SK-N-SH (cell line): Measurements from ENCODE around the gene REEP1.

Experiments
- ELF1 ChIP-seq: IDR thresholded peaks from 2 replicates; pipeline ENCODE4 v1.4.0; 2012
- MXI1 ChIP-seq: IDR thresholded peaks from 2 replicates; pipeline ENCODE4 v1.6.1; 2012; ENCODE audit warnings: mild to moderate bottlenecking, low read depth, low read length, improper control_type of control experiment
- NRF1 ChIP-seq: IDR thresholded peaks from 2 replicates; pipeline ENCODE4 v1.6.1; 2012; ENCODE audit warnings: low read depth, mild to moderate bottlenecking, low read length
- RAD21 ChIP-seq: IDR thresholded peaks from 2 replicates; pipeline ENCODE4 v1.6.1; 2012; ENCODE audit warnings: mild to moderate bottlenecking, low read length
- RCOR1 ChIP-seq: fragments of 150-350 bp; IDR thresholded peaks from 2 replicates; pipeline ENCODE4 v1.6.1; 2017; ENCODE audit warnings: antibody characterized with exemption, low read length
- SMC3 ChIP-seq: IDR thresholded peaks from 2 replicates; pipeline ENCODE4 v1.6.1; 2012; ENCODE audit warnings: low read depth, low read length, improper control_type of control experiment
- YY1 ChIP-seq: IDR thresholded peaks from 2 replicates; pipeline ENCODE4 v1.4.0; 2012; ENCODE audit warnings: low read depth, mild to moderate bottlenecking
- TF ChIP-seq, protein P1 (sequence below): fragments of 200-600 bp; sonication (generic); IDR thresholded peaks from 2 replicates; pipeline ENCODE4 v1.6.1; 2017; ENCODE audit warnings: antibody characterized with exemption, mild to moderate bottlenecking, moderate library complexity
- TF ChIP-seq, protein P2 (sequence below): IDR thresholded peaks from 2 replicates; pipeline ENCODE4 v1.4.0; 2012; ENCODE audit warnings: low read depth
- TF ChIP-seq, protein P3 (sequence below): IDR thresholded peaks from 2 replicates; pipeline ENCODE4 v1.6.1; 2012; ENCODE audit warnings: mild to moderate bottlenecking, low read depth, low read length, moderate library complexity
- TF ChIP-seq, protein P4 (sequence below): IDR thresholded peaks from 2 replicates; pipeline ENCODE4 v1.4.0; 2012; ENCODE audit warnings: low read depth, borderline replicate concordance

DNA sequence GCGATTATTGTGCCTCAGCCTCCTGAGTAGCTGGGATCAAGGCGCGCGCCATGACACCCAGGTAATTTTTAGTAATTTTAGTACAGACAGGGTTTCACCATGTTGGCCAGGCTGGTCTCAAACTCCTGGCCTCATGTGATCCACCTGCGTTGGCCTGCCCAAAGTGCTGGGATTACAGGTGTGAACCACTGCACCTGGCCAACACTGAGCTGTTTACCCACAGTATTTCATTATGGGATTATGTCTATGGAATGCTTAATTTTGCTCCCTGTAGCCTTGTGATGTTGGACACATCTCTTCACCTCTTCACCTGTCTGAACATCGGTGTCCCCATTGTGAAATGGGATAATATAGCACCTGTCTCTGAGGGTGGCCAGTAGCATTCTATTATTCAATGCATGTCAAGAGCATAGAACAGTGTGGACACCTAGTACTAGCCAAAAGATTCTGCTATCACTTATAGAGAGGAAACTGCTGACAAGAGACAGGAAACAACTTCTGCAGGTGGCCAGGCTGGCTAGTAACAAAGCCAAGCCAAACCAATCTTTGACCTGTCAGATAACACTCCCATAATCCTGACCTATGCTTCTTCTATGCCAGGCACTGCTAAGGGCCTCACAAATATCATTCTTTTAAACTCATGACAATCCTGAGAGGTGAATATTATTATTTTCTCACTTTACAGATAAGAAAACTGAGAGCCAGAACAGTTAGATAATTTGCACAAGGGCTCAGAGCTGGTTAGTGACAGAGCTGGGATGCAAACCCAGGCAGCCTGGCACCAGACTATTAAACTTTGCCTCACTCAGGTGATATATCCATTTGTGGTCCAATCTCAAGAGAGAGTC is 29.4 kb upstream of the REEP1 start:
- TF ChIP-seq, protein P1, sequence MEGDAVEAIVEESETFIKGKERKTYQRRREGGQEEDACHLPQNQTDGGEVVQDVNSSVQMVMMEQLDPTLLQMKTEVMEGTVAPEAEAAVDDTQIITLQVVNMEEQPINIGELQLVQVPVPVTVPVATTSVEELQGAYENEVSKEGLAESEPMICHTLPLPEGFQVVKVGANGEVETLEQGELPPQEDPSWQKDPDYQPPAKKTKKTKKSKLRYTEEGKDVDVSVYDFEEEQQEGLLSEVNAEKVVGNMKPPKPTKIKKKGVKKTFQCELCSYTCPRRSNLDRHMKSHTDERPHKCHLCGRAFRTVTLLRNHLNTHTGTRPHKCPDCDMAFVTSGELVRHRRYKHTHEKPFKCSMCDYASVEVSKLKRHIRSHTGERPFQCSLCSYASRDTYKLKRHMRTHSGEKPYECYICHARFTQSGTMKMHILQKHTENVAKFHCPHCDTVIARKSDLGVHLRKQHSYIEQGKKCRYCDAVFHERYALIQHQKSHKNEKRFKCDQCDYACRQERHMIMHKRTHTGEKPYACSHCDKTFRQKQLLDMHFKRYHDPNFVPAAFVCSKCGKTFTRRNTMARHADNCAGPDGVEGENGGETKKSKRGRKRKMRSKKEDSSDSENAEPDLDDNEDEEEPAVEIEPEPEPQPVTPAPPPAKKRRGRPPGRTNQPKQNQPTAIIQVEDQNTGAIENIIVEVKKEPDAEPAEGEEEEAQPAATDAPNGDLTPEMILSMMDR, result no peak
- TF ChIP-seq SMC3 (no peak), NRF1 (no peak), RCOR1 (no peak), YY1 (no peak), MXI1 (no peak), ELF1 (no peak), RAD21 (no peak)
- TF ChIP-seq, protein P2, sequence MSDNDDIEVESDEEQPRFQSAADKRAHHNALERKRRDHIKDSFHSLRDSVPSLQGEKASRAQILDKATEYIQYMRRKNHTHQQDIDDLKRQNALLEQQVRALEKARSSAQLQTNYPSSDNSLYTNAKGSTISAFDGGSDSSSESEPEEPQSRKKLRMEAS, result no peak
- TF ChIP-seq, protein P3, sequence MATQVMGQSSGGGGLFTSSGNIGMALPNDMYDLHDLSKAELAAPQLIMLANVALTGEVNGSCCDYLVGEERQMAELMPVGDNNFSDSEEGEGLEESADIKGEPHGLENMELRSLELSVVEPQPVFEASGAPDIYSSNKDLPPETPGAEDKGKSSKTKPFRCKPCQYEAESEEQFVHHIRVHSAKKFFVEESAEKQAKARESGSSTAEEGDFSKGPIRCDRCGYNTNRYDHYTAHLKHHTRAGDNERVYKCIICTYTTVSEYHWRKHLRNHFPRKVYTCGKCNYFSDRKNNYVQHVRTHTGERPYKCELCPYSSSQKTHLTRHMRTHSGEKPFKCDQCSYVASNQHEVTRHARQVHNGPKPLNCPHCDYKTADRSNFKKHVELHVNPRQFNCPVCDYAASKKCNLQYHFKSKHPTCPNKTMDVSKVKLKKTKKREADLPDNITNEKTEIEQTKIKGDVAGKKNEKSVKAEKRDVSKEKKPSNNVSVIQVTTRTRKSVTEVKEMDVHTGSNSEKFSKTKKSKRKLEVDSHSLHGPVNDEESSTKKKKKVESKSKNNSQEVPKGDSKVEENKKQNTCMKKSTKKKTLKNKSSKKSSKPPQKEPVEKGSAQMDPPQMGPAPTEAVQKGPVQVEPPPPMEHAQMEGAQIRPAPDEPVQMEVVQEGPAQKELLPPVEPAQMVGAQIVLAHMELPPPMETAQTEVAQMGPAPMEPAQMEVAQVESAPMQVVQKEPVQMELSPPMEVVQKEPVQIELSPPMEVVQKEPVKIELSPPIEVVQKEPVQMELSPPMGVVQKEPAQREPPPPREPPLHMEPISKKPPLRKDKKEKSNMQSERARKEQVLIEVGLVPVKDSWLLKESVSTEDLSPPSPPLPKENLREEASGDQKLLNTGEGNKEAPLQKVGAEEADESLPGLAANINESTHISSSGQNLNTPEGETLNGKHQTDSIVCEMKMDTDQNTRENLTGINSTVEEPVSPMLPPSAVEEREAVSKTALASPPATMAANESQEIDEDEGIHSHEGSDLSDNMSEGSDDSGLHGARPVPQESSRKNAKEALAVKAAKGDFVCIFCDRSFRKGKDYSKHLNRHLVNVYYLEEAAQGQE, result no peak
- TF ChIP-seq, protein P4, sequence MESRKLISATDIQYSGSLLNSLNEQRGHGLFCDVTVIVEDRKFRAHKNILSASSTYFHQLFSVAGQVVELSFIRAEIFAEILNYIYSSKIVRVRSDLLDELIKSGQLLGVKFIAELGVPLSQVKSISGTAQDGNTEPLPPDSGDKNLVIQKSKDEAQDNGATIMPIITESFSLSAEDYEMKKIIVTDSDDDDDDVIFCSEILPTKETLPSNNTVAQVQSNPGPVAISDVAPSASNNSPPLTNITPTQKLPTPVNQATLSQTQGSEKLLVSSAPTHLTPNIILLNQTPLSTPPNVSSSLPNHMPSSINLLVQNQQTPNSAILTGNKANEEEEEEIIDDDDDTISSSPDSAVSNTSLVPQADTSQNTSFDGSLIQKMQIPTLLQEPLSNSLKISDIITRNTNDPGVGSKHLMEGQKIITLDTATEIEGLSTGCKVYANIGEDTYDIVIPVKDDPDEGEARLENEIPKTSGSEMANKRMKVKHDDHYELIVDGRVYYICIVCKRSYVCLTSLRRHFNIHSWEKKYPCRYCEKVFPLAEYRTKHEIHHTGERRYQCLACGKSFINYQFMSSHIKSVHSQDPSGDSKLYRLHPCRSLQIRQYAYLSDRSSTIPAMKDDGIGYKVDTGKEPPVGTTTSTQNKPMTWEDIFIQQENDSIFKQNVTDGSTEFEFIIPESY, result no peak
